ENCODE measurements around the gene FAM118A.

DNA sequence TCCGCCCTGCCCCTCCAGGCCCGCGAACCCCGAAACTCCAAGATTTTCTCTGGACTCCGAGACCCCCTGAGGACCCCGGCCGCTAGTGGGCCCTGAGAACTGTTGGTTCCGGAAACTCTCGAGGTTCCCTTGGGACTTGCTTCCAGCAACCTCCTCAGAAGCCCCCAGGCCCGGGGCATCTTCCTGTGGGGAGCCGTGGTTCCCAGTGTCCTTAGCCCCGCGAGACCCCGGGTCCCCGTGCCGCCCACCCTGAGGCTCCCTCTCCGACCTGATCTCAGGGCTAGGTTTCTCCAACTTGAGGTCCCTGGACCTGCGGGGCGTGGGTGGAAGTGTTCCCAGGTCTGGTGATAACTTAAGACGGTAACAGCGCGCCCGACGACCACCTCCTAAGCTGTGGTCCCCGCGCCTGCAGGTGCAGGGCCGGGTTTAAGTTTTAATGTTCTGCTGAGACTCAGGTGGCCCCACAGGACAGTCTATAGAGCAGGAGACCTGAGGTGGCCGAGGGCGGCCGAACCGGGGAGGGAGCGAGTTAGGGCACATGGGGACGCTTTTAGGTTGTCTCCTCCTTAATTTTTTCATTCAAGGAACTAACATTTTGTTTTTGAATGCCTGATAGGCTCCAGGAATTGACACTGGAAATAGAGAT lies 720 bp downstream of the FAM118A start:
- TF ChIP-seq GATA2 (IDR thresholded peaks at IDR 0.05; ENCODE audit: low read depth, low read length) (no peak), GATA3 (IDR thresholded peaks at IDR 0.05; ENCODE audit: low read depth, low read length) (no peak)

All from SH-SY5Y (cell line).